ENCODE results near the gene GLS.

GLS gene

DNA sequence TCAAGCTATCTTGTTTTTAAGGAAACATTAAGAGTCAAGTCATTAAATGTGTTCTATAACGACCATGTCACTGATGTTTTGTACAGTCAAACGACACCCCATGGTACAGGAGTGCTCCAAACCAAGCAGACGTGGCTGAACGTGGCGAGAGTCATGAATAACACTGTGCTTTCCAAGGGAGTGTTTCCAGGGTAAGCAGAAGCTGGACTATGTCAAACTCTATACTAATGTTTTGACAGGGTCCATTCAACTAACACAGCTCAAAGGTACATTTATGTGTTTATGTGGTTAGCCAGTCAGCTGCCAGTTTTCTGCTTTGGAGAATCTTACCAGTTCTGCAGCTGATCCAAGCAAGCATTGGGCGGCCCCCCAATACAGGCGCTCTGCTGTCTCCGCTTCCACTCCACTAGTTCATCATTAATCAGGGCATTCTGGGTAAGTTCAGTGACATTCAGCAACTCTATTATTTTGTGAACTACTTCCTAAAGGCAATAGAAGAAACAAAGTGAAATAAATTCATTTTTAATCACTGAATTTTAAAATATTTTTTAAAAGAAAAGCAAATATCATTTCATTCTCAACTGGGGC is 117.0 kb downstream of the GLS start:
- no peak for DNase-seq

DNA sequence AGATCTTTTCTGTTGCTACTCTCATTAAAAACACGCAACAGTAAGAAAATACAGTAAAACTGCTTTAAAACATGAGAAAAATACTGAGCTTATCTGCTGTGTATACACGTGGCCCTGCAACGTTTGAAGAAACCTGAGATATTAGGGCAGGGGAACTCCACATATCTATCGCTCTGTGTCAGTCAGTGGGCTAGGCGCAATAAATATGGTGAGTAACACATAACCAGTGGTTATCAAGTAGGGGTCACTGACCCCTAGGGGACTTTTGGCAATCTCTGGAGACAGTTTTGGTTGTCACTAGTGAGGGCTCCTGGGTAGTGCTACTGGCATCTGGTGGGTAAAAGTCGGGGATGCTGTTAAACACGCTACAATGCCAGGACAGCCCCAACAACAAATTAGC is 118.4 kb downstream of the GLS start:
- no peak for DNase-seq

- DNase-seq = no peak
Observed at GRCh38 chr2:190999949-191000665, 119.5 kb downstream of the GLS start.

DNA sequence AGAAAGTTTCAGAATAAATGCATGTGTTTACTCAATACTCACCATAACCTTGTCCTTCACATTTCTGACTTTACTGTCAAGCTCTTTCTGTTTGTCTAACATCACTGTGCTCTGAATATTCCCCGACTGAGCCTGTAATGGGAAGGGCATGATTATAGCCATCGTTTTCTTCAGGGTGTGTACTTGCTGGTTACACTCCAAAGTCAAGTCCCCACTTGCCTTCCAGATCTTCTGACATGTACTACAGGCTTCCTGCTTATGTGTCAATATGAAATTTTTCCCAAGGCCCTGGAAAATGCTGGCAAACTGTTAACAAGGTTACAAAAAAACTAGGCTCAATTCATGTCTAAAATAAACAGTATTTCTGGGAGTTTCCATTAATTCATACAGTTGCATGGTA is 120.4 kb downstream of the GLS start:
- DNase-seq = no peak

- DNase-seq = no peak
Observed at GRCh38 chr2:191001624-191002023, 121.0 kb downstream of the GLS start.

DNA sequence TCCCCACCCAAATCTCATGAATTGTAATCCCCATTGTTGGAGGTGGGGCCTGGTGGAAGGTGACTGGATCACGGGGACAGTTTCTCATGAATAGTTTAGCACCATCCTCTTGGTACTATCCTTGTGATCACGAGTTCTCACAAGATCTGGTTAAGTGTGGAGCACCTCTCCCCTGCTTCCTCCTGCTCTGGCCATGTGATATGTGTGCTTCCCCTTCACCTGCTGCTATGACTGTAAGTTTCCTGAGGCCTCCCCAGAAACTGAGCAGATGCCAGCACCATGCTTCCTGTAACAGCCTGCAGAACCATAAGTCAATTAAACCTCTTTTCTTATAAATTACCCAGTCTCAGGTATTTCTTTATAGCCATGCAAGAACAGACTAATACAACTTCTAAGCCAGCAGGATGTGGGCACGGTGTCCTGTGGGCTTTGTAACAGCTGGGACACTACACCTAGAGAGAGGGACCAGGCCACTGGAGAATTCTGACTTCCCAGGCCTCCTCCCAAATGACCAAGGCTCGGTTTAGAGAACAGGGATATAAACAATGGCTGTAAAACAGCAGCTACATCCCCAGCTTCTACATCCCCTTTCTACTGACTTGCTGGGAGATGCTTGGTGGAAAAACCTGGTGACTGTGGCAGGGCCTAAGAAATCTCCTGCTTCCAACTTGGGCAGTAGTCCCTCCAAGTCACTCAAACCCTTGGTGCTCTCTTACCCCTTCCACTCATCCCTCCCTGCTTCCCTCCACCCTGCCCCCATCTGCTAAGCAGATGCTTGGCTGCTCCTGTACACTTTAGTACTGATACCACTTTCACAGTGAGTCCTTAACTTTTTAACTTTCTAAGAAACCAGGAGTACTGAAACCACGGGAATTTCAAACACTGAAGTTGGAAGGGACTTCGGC is 123.0 kb downstream of the GLS start:
- no peak for DNase-seq

GRCh38 chr2:191006297-191006696 is 125.7 kb downstream of the GLS start:
- no peak for DNase-seq

DNA sequence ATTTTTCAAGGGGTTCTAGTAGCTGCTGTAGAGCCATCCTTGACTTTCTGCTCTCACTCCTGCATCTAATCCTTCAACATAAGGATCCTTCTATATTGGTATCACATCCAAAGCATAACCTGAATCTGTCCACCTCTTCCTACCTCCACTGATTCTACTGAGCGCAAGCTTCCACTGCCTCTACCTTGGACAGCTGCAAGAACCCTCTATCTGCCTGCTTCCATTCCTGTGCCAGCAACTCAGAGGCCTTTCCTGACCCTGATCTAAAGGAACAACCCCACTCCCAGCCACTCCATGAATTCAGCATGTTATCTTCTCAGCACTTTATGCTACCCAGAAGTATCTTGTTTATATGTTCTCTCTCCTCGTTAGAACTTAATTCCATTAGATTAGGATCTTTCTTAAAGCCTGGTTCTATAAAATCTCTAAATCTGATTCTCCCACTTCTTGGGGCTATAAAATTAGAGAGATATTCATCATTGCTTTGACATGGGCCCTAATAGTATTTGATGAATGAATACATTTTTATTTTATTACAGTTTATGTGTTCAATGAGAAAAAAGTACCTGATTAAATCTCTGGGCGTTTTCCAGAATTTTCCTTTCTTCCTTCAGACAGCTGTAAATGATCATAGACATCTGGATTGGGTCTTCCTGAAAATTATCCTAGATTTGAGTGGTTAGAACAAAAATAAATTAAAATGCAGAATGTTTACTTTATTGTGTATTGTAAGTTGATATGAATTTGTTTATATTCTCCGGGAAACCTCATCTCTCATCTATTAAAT is 126.6 kb downstream of the GLS start:
- no peak for DNase-seq

- no peak for DNase-seq
Observed at GRCh38 chr2:191008286-191008685, 127.7 kb downstream of the GLS start.

DNA sequence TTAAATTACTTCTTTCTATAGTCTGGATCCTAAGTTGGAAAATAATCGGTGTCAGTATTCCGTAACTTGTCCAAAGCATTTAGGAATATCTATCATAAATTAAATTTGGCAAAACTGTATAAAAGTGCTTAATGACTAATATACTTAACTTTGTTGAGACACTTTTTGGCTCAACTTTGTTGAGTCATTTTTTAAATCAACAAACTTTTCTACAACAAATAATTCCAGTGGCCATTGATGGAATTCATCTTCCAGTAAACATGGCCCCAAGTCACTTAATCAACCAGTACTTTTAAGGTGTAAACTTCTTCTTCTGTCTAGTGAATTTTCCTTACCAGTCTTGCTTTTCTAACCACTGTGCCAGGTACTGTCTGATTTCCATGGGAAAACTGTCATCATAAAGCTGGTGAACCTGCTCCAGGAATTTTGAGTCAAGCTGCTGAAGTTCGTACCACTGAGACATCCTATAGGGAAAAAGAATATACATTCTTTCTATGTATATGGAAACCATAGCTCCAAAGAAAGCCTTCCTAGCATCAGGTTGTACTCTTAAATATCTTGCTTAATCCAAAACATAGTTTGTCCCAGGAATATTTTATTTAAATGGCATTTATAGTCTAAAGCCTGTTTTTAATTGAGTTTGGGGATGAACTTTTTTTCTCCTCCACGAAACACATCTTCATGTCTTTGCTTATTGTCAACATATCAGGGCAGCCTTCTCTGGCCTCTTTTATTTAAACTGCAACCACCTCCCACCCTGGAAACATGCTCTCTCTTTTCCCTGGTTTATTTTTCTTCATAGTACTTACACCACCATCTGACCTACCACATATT is 129.1 kb downstream of the GLS start:
- no peak for DNase-seq

GRCh38 chr2:191010887-191011885 is 130.6 kb downstream of the GLS start:
- no peak for DNase-seq

GRCh38 chr2:191012346-191012745 is 131.7 kb downstream of the GLS start:
- DNase-seq = no peak

DNA sequence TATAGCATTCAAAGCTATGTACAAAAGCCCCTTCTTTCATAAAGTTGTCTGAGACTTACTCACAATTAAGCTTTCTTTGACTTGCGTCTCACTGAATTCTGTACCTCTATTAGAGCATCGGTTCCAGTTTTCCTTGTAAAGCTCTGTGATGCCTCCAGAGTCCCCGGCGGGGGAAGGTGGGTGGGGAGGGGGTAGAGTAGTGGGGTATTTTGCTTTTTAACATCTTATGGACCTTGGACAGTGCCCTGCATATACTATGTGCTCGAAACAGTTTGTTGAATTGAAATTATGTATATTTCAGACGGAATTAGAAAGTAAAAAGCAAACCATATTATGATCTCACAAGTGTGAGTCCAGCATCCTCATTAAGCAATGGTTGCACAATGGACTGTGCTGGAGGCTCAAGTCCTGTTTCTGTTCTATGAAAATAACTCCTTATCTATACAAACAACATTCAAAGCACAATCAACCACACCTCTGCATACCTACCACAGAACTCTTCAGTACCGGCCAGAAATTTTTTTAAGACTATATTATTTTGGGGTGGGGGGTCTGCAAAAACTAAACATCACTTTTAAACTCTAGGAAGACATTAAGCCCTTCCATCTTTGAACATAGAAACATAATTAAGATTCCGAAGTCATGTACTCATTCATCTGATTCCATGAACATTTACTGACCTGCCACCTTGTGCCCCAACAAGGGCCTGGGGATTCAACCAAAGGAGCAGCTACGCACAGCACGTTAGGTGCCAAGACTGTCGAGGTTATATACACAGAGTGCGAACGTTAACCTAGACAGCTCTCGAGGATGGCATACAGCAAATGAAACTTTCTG is 132.4 kb downstream of the GLS start:
- DNase-seq = no peak

DNA sequence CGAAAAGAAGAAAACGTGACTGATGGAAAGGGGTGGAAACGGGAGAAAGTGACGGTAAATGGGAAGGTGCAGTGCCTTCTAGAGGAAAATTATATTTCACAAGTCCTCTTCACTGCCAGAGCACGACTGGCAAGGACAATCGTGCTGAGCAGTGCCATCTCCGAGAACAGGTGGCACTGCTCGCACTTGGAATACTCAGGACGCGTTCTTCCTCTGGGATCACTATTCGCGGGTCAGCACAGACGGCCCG is 133.0 kb downstream of the GLS start:
- no peak for DNase-seq

- DNase-seq = peak; percentile 62 to 92
Observed at GRCh38 chr2:191013932-191014652, 133.5 kb downstream of the GLS start, which contains the start of gene STAT1. STAT1 (minus strand) TSS chr2:191014171; CDS start chr2:191010003, 4,168 bp downstream.

GRCh38 chr2:191014653-191015020 is 134.0 kb downstream of the GLS start:
- no peak for DNase-seq

All from NCI-H446 (cell line).